ENCODE measurements around the gene CFAP100.

The CFAP100 gene

GRCh38 chr3:126438746-126439145 lies 44.0 kb downstream of the CFAP100 start:
- no peaks in the 10 kb centered on the region for H3K27me3 ChIP-seq (replicated peaks)
- no peak for TF ChIP-seq CTCF (IDR thresholded peaks at IDR 0.05; ENCODE audit: low read depth, low read length, missing control alignments)
- in situ Hi-C loops (cut with HindIII; ENCODE audit: low pct_ligation_motif_present, low sequenced_read_pairs) = no loop called here
- H3K27ac ChIP-seq = no peak overlapping the region
- no peak overlapping the region for H3K4me3 ChIP-seq (ENCODE audit: low read depth, low read length)
- no peaks in the 10 kb centered on the region for H3K36me3 ChIP-seq (replicated peaks)
- DNase-seq = no peak

- no peaks in the 10 kb centered on the region for H3K27me3 ChIP-seq (replicated peaks)
- DNase-seq = no peak
- in situ Hi-C loops (cut with HindIII; ENCODE audit: low pct_ligation_motif_present, low sequenced_read_pairs) = no loop called here
- H3K27ac ChIP-seq = no peak overlapping the region
- no peaks in the 10 kb centered on the region for H3K36me3 ChIP-seq (replicated peaks)
- no peak for TF ChIP-seq CTCF (IDR thresholded peaks at IDR 0.05; ENCODE audit: low read depth, low read length, missing control alignments)
- no peak overlapping the region for H3K4me3 ChIP-seq (ENCODE audit: low read depth, low read length)
Observed at GRCh38 chr3:126439346-126439967, 44.7 kb downstream of the CFAP100 start.

- no peak for TF ChIP-seq CTCF (IDR thresholded peaks at IDR 0.05; ENCODE audit: low read depth, low read length, missing control alignments)
- H3K36me3 ChIP-seq (replicated peaks) = no peaks in the 10 kb centered on the region
- no peaks in the 10 kb centered on the region for H3K27me3 ChIP-seq (replicated peaks)
- in situ Hi-C loops (cut with HindIII; ENCODE audit: low pct_ligation_motif_present, low sequenced_read_pairs) = no loop called here
- H3K4me3 ChIP-seq (ENCODE audit: low read depth, low read length) = no peak overlapping the region
- no peak overlapping the region for H3K27ac ChIP-seq
- no peak for DNase-seq
Observed at GRCh38 chr3:126439968-126440708, 45.4 kb downstream of the CFAP100 start.

- no peaks in the 10 kb centered on the region for H3K27me3 ChIP-seq (replicated peaks)
- no peaks in the 10 kb centered on the region for H3K36me3 ChIP-seq (replicated peaks)
- in situ Hi-C loops (cut with HindIII; ENCODE audit: low pct_ligation_motif_present, low sequenced_read_pairs) = no loop called here
- H3K27ac ChIP-seq = no peak overlapping the region
- TF ChIP-seq CTCF (IDR thresholded peaks at IDR 0.05; ENCODE audit: low read depth, low read length, missing control alignments) = no peak
- H3K4me3 ChIP-seq (ENCODE audit: low read depth, low read length) = no peak overlapping the region
- DNase-seq = no peak
Observed at GRCh38 chr3:126440709-126440995, 45.9 kb downstream of the CFAP100 start.

GRCh38 chr3:126441256-126441880 lies 46.7 kb downstream of the CFAP100 start:
- DNase-seq = no peak
- H3K4me3 ChIP-seq (ENCODE audit: low read depth, low read length) = no peak overlapping the region
- no peaks in the 10 kb centered on the region for H3K27me3 ChIP-seq (replicated peaks)
- TF ChIP-seq CTCF (IDR thresholded peaks at IDR 0.05; ENCODE audit: low read depth, low read length, missing control alignments) = no peak
- H3K27ac ChIP-seq = no peak overlapping the region
- in situ Hi-C loops (cut with HindIII; ENCODE audit: low pct_ligation_motif_present, low sequenced_read_pairs) = no loop called here
- no peaks in the 10 kb centered on the region for H3K36me3 ChIP-seq (replicated peaks)

Measured in brain microvascular endothelial cell (primary cell).